Suprapubic skin (tissue), 3 donors: Measurements from ENCODE around the gene LILRB1.

Source experiments
- POLR2AphosphoS5 ChIP-seq, 3 donors: sonication (generic); formaldehyde crosslinking; IDR thresholded peaks; one replicate each; pipeline ENCODE4 v1.6.1; 2017; ENCODE audit warnings: antibody characterized with exemption in 3 of 3
- TF ChIP-seq, protein P1 (sequence below), 2 donors: fragments of 200-600 bp in 1 of 2; fragments of 450-650 bp in 1 of 2; sonication (generic) in 1 of 2; IDR thresholded peaks; one replicate each; pipeline ENCODE4 v1.5.1; 2016 to 2019; ENCODE audit warnings: antibody characterized with exemption in 2 of 2, mild to moderate bottlenecking in 1 of 2, moderate library complexity in 1 of 2

DNA sequence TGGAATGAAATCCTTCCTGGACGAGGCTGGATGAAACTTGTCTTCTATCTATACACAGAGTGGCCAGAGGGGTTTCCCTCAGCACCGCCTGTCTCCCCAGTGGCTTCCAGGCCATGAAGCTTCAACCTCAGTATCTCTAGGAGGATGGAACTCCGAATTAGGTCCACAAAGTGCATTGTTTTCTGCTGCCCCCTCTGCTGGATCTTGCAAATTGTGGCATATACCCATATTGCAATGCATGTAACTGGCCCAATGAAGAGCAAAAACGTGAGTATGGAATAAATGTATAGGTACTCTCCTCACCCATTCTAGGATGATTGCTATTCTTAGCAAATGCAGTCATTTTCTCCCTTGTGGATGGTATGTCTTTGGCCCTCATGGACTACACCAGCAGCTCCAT lies 17.8 kb downstream of the LILRB1 start:
- TF ChIP-seq, protein P1, sequence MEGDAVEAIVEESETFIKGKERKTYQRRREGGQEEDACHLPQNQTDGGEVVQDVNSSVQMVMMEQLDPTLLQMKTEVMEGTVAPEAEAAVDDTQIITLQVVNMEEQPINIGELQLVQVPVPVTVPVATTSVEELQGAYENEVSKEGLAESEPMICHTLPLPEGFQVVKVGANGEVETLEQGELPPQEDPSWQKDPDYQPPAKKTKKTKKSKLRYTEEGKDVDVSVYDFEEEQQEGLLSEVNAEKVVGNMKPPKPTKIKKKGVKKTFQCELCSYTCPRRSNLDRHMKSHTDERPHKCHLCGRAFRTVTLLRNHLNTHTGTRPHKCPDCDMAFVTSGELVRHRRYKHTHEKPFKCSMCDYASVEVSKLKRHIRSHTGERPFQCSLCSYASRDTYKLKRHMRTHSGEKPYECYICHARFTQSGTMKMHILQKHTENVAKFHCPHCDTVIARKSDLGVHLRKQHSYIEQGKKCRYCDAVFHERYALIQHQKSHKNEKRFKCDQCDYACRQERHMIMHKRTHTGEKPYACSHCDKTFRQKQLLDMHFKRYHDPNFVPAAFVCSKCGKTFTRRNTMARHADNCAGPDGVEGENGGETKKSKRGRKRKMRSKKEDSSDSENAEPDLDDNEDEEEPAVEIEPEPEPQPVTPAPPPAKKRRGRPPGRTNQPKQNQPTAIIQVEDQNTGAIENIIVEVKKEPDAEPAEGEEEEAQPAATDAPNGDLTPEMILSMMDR (IDR thresholded peaks at IDR 0.05), result no peak
- TF ChIP-seq POLR2AphosphoS5 (IDR thresholded peaks at IDR 0.05), result no peak
